Left lobe of liver (tissue), 2 donors: ENCODE measurements around the gene PCDHGB4. TPM values are rescaled to one million over a fixed set of nuclear protein-coding genes. Genes with fewer than 3 reads are reported as not detected.
A peak's percentile ranks its signal among the peaks of the same experiment; 100 is the strongest.
"Not testable (repeated sequence)": the region's sequence is repeated elsewhere in the genome, so short reads cannot be mapped to it uniquely, and the experiment has no call there.

Source experiments
- ATAC-seq: fragments of 200-7000 bp; cut with Tn5 transposase; one replicate; pipeline ENCODE4 v1.9.1; 2020; ENCODE audit warnings: mild to moderate bottlenecking, moderate library complexity
- DNase-seq: peaks from one replicate; pipeline ENCODE4 v3.0.0-alpha.2; 2020; ENCODE audit warnings: low spot score
- total RNA-seq: library from RNA; stranded (reverse); gene quantifications from one replicate; pipeline ENCODE4 v1.2.1, GENCODE V29; 2021
- donor health status: DM: no; HTN: no; CAD: no; lungs with moderate emphysema.
- donor health status: DM: no; HTN: yes; CAD: no.

Gene PCDHGB4
- total RNA-seq, 1 donor from 2014 or later = 2.2 TPM

DNA sequence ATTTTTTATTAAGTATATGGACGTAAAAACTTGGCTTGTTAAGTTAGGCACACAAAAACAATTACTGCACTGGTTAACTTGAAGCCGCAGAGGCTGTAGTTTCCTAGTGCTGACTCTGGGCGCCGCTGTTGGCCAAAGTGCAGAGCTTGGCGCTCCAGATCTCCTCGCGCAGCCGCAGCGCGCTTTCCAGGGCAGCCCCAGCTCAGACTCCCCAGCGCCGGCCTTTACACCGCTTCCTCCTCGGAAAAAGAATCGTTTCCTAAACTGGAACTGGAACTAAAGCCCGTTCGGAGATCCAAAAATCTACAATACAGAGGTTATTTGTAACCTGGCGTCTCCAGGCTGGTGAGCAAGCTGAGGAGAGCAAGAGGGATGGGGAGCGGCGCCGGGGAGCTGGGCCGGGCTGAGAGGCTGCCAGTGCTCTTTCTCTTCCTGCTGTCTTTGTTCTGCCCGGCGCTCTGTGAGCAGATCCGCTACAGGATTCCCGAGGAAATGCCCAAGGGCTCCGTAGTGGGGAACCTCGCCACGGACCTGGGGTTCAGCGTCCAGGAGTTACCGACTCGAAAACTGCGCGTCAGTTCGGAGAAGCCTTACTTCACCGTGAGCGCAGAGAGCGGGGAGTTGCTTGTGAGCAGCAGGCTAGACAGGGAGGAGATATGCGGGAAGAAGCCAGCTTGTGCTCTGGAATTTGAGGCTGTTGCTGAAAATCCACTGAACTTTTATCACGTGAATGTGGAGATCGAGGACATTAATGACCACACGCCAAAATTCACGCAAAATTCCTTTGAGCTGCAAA, 10.5 kb downstream of the PCDHGB4 start, which contains the start of gene PCDHGB5:
Gene PCDHGB5, plus strand, starts transcription at position 192 of the 796 bp plus-strand sequence. Its CDS starts 181 bp downstream, at position 373.
- ATAC-seq (peak; percentile 99), DNase-seq (peak; percentile 64)

DNA sequence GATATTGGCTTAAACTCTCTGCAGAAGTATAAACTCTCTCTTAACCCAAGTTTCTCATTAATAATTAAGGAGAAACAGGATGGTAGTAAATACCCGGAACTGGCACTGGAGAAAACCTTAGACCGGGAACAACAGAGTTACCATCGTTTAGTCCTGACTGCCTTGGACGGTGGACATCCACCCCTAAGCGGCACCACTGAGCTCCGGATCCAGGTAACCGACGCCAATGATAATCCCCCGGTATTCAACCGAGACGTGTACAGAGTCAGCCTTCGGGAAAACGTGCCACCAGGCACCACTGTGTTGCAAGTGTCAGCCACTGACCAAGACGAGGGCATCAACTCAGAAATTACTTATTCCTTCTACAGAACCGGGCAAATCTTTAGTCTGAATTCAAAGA, 11.1 kb downstream of the PCDHGB4 start:
- ATAC-seq (no peak), DNase-seq (no peak)

DNA sequence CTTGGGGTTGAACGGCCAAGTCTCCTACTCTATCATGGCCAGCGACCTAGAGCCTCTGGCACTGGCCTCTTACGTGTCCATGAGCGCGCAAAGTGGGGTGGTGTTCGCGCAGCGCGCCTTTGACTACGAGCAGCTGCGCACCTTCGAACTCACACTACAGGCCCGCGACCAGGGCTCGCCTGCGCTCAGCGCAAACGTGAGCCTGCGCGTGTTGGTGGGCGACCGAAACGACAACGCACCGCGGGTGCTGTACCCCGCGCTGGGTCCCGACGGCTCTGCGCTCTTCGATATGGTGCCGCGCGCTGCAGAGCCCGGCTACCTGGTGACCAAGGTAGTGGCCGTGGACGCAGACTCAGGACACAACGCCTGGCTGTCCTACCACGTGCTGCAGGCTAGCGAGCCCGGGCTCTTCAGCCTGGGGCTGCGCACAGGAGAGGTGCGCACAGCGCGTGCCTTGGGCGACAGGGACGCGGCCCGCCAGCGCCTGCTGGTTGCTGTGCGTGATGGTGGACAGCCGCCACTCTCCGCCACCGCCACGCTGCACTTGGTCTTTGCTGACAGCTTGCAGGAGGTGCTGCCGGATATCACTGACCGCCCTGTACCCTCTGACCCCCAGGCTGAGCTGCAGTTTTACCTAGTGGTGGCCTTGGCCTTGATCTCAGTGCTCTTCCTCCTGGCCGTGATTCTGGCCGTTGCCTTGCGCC, 12.2 kb downstream of the PCDHGB4 start:
- ATAC-seq (no peak), DNase-seq (no peak)

DNA sequence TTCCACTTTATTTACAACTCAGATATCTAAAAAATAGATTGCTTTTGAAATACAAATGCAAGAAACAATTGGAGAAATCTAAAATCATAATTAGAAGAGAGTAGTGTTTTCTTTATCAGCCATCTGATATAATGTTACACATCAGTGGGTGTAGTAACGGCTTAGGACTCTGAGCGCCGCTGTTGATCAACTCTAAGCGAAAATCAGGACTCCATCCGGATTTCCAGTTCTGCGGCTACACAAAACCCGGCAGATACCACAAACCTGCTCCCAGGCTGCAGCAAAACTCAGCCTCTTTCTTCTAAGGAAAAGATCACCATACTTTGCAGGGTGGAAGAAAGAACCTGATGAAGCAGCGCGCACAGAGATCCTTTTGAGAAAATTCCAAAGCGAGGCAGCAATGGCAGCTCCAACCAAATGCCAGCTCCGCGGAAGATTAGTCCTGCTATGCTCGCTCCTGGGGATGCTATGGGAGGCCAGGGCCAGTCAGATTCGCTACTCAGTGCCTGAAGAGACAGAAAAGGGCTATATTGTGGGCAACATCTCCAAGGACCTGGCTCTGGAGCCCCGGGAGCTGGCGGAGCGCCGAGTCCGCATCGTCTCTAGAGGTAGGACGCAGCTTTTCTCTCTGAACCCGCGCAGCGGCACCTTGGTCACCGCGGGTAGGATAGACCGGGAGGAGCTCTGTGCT, 15.2 kb downstream of the PCDHGB4 start, which contains the start of gene PCDHGA9:
Gene PCDHGA9, plus strand, starts transcription at position 226 of the 691 bp plus-strand sequence. Its CDS starts 175 bp downstream, at position 401.
- DNase-seq (no peak), ATAC-seq (peak; percentile 66)

DNA sequence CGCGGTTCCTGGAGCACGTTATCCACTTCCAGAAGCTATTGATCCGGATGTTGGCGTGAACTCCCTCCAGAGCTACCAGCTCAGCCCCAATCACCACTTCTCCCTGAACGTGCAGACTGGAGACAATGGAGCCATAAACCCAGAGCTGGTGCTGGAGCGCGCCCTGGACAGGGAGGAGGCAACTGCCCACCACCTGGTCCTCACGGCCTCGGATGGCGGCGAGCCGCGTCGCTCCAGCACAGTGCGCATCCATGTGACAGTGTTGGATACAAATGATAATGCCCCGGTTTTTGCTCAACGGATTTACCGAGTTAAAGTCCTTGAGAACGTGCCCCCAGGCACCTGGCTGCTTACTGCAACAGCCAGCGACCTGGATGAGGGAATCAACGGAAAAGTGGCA, 15.9 kb downstream of the PCDHGB4 start:
- ATAC-seq = no peak
- no peak for DNase-seq

DNA sequence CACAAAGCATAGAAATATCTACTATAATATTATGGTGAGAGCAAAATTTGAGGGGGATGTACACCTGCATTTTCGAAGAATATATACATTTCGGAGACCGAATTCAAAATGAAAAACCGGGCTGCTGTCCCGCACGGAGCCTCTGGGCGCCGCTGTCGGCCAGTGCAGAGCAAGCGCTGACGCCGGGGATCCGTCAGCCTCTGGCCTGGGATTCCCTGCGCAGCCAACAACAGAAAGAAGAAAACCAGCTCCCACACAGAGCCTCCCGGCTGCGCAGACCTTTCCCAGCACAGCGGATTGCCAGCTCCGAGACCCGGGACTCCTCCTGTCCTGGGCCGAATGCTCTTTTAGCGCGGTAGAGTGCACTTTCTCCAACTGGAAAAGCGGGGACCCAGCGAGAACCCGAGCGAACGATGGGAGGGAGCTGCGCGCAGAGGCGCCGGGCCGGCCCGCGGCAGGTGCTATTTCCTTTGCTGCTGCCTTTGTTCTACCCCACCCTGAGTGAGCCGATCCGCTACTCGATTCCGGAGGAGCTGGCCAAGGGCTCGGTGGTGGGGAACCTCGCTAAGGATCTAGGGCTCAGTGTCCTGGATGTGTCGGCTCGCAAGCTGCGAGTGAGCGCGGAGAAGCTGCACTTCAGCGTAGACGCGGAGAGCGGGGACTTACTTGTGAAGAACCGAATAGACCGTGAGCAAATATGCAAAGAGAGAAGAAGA, 20.4 kb downstream of the PCDHGB4 start, which contains the start of gene PCDHGB6:
Gene PCDHGB6, plus strand, starts transcription at position 232 of the 716 bp plus-strand sequence. Its CDS starts 182 bp downstream, at position 414.
- ATAC-seq (peak; percentile 94), DNase-seq (peak; percentile 60)

DNA sequence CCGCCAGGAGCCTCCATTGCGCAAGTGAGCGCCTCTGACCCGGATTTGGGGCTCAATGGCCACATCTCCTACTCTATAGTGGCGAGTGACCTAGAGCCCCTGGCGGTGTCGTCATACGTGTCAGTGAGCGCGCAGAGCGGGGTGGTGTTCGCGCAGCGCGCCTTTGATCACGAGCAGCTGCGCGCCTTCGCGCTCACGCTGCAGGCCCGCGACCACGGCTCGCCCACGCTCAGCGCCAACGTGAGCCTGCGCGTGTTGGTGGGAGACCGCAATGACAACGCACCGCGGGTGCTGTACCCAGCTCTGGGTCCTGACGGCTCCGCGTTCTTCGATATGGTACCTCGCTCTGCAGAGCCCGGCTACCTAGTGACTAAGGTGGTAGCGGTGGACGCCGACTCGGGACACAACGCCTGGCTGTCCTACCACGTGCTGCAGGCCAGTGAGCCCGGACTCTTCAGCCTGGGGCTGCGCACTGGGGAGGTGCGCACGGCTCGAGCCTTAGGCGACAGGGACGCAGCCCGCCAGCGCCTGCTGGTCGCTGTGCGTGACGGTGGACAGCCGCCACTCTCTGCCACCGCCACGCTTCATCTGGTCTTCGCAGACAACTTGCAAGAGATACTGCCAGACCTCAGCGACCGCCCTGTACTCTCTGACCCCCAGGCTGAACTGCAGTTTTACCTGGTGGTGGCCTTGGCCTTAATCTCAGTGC, 22.3 kb downstream of the PCDHGB4 start:
- no peak for DNase-seq
- no peak for ATAC-seq

DNA sequence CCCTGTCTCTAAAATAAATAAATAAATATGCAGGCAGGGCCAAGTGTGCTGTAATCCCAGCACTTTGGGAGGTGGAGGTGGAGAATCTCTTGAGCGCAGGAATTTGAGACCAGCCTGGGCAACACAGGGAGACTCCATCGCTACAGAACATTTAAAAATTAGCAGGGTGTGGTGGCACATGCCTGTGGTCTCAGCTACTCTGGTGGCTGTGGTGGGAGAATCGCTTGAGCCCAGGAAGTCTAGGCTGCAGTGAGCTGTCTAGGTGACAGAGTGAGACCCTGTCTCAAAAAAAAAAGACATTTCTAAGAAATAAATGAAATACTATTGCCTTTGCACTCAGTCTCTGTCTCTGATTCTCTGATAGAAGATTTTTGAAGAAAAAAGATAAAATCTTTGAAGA, 24.1 kb downstream of the PCDHGB4 start:
- ATAC-seq (no peak), DNase-seq (no peak)

DNA sequence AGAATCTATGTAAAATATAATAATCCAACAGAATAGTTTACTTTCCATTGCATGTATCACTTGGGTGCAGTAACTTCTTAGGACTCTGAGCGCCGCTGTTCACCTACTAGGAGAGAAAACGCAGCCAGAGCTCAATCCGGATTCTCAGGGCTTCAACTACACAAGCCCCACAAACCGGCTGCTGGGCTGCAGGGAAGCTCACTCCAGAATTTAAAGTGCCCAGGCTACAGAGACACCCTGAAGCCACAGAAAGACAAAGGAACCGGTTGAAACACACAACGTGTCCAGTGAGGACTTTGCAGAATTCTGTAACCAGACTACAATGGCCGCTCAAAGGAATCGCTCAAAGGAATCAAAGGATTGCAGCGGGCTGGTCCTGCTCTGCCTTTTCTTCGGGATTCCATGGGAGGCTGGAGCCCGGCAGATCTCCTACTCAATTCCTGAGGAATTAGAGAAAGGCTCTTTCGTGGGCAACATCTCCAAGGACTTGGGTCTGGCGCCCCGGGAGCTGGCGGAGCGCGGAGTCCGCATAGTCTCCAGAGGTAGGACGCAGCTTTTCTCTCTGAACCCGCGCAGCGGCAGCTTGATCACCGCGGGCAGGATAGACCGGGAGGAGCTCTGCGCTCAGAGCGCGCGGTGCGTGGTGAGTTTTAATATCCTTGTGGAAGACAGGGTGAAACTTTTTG, 25.5 kb downstream of the PCDHGB4 start, which contains the start of gene PCDHGA10:
Gene PCDHGA10, plus strand, starts transcription at position 134 of the 686 bp plus-strand sequence. Its CDS starts 189 bp downstream, at position 323.
- DNase-seq (peak; percentile 62), ATAC-seq (peak; percentile 88)

DNA sequence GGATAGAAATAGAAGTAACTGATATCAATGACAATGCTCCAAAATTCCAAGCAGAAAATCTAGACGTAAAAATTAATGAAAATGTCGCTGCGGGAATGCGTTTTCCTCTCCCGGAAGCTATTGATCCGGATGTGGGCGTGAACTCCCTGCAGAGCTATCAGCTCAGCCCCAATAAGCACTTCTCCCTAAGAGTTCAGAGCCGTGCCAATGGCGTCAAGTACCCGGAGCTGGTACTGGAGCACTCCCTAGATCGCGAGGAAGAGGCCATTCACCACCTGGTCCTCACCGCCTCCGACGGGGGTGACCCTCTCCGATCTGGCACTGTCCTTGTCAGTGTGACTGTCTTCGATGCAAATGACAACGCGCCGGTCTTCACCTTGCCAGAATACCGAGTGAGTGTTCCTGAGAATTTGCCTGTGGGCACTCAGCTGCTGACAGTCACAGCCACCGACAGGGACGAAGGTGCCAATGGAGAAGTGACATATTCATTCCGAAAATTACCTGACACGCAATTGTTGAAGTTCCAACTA, 26.1 kb downstream of the PCDHGB4 start:
- DNase-seq = no peak
- ATAC-seq = peak; percentile 60

DNA sequence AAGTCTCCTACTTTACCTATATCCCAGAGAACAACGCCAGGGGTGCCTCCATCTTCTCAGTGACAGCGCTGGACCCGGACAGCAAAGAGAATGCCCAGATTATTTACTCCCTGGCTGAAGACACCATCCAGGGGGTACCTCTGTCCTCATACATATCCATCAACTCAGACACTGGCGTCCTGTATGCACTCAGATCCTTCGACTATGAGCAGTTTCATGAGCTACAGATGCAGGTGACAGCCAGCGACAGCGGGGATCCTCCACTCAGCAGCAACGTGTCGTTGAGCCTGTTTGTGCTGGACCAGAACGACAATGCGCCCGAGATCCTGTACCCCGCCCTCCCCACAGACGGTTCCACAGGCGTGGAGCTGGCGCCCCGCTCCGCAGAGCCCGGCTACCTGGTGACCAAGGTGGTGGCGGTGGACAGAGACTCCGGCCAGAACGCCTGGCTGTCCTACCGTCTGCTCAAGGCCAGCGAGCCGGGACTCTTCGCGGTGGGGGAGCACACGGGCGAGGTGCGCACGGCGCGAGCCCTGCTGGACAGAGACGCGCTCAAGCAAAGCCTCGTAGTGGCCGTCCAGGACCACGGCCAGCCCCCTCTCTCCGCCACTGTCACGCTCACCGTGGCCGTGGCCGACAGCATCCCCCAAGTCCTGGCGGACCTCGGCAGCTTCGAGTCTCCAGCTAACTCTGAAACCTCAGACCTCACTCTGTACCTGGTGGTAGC, 27.2 kb downstream of the PCDHGB4 start:
- DNase-seq, ATAC-seq: not testable (repeated sequence)

DNA sequence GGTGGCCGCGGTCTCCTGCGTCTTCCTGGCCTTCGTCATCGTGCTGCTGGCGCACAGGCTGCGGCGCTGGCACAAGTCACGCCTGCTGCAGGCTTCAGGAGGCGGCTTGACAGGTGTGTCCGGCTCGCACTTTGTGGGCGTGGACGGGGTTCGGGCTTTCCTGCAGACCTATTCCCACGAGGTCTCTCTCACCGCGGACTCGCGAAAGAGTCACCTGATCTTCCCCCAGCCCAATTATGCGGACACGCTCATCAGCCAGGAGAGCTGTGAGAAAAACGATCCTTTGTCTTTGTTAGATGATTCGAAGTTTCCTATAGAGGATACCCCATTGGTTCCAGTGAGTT, 27.7 kb downstream of the PCDHGB4 start:
- DNase-seq, ATAC-seq: not testable (repeated sequence)

DNA sequence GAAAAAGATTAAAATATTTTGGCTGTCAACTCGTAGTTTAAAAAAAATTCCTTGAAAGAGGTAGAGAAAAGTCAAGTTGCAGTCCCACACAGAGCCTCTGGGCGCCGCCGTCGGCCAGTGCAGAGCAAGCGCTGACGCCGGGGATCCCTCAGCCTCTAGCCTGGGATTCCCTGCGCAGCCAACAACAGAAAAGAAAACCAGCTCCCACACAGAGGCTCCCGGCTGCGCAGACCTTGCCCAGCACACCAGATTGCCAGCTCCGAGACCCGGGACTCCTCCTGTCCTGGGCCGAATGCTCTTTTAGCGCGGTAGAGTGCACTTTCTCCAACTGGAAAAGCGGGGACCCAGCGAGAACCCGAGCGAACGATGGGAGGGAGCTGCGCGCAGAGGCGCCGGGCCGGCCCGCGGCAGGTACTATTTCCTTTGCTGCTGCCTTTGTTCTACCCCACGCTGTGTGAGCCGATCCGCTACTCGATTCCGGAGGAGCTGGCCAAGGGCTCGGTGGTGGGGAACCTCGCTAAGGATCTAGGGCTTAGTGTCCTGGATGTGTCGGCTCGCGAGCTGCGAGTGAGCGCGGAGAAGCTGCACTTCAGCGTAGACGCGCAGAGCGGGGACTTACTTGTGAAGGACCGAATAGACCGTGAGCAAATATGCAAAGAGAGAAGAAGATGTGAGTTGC, 30.1 kb downstream of the PCDHGB4 start, which contains the start of gene PCDHGB7:
Gene PCDHGB7, plus strand, starts transcription at position 184 of the 679 bp plus-strand sequence. Its CDS starts 183 bp downstream, at position 367.
- DNase-seq (peak; percentile 61), ATAC-seq (peak; percentile 75)

DNA sequence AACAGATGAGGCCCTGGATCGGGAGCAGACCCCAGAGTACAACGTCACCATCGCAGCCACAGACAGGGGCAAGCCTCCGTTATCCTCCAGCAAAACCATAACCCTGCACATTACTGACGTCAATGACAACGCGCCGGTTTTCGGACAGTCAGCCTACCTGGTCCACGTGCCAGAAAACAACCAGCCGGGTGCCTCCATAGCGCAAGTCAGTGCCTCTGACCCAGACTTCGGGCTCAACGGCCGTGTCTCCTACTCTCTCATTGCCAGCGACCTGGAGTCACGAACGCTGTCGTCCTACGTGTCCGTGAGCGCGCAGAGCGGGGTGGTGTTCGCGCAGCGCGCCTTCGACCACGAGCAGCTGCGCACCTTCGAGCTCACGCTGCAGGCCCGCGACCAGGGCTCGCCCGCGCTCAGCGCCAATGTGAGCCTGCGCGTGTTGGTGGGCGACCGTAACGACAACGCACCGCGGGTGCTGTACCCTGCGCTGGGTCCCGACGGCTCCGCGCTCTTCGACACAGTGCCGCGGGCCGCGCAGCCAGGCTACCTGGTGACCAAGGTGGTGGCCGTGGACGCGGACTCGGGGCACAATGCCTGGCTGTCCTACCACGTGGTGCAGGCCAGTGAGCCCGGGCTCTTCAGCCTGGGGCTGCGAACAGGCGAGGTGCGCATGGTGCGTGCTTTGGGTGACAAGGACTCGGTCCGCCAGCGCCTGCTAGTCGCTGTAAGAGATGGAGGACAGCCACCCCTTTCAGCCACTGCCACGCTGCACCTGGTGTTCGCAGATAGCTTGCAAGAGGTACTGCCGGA, 31.8 kb downstream of the PCDHGB4 start:
- ATAC-seq (no peak), DNase-seq (no peak)

DNA sequence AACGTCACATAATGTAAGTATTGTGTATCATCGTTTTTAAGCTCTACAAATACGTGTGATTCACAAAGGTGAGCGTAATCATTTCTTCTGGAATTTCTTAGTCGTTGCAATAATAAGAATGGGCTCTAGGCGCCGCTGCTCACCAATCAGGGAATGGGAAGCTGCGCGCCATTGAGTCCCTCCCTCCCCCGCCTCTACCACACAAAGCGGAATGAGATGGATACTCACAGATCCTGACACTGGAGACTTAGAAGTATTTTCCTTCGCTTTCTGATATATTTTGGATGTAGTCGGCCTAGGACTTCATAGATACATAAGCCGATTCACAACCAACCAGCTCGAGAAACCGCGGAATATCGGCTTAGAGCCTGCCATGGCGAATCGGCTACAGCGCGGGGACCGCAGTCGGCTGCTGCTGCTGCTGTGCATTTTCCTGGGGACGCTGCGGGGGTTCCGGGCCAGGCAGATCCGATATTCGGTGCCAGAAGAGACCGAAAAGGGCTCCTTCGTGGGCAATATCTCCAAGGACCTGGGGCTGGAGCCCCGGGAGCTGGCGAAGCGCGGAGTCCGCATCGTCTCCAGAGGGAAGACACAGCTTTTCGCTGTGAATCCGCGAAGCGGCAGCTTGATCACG, 33.5 kb downstream of the PCDHGB4 start, which contains the start of gene PCDHGA11:
Gene PCDHGA11, plus strand, starts transcription at position 197 of the 634 bp plus-strand sequence. Its CDS starts 177 bp downstream, at position 374.
- ATAC-seq = peak; percentile 59
- DNase-seq = no peak

DNA sequence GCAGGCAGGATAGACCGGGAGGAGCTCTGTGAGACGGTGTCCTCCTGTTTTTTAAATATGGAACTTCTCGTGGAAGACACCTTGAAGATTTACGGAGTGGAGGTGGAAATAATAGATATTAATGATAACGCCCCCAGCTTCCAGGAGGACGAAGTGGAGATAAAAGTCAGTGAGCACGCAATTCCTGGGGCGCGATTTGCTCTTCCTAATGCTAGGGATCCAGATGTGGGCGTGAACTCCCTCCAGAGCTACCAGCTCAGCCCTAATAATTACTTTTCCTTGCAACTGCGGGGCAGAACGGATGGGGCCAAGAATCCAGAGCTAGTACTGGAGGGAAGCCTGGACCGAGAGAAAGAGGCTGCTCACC, 34.0 kb downstream of the PCDHGB4 start:
- DNase-seq (no peak), ATAC-seq (no peak)
